ENCODE data around the gene SRI. TPM values are rescaled to one million over a fixed set of nuclear protein-coding genes. Genes with fewer than 3 reads are reported as not detected.
A peak's percentile ranks its signal among the peaks of the same experiment; 100 is the strongest.

The SRI gene
- 100 to 1,000 TPM in 2 of 7 donors, 10 to 100 TPM in 5; 45.4 to 104 (median 82.4) TPM for total RNA-seq
- polyA plus RNA-seq = 100 to 1,000 TPM in 1 of 2 donors, 10 to 100 TPM in 1; 65.8 to 151 TPM
- long read RNA-seq, donor 1, transcript SRI-201 (8 exons, 2,010 nt) = major isoform, 317 of 359 reads
- long read RNA-seq, donor 1, partial matches to known transcripts = 14 of 359 reads
- long read RNA-seq, donor 1, other reads (novel, unspliced or antisense) = 27 of 359 reads
- long read RNA-seq, donor 2, transcript SRI-206 (4 exons, 903 nt) = minor isoform, 55 of 250 reads
- long read RNA-seq, donor 2, transcript SRI-201 (8 exons, 2,010 nt) = major isoform, 97 of 250 reads
- long read RNA-seq, donor 2, transcript SRI-207 (6 exons, 1,024 nt) = minor isoform, 8 of 250 reads
- long read RNA-seq, donor 2, partial matches to known transcripts = 84 of 250 reads
- long read RNA-seq, donor 2, other reads (novel, unspliced or antisense) = 5 of 250 reads
- long read RNA-seq, donor 3, transcript SRI-201 (8 exons, 2,010 nt) = major isoform, 148 of 157 reads
- long read RNA-seq, donor 3, partial matches to known transcripts = 3 of 157 reads
- long read RNA-seq, donor 3, other reads (novel, unspliced or antisense) = 6 of 157 reads

- WGBS, 3 donors = 0 to 1% (median 1%) methylated on average over 52 to 75 of the region's 75 CpGs
- intact Hi-C loops (cut with DNase I) = no loop called here
- TF ChIP-seq CTCF (IDR thresholded peaks at IDR 0.05) (peak; percentile 86 to 88 (median 87)), EP300 (IDR thresholded peaks at IDR 0.05) (no peak), POLR2A (IDR thresholded peaks at IDR 0.05) (peak; percentile 63)
These were observed at the start of gene SRI for GRCh38 chr7:88219781-88220747. SRI (minus strand) TSS chr7:88220038; CDS start chr7:88220026, 12 bp downstream.

GRCh38 chr7:88269586-88269985, 49.7 kb upstream of the SRI start:
- Histone ChIP-seq H3K4me3 (no peak overlapping the region), H3K27me3 (no peaks in the 10 kb centered on the region), H3K27ac (no peak overlapping the region), H3K9me3 (no peaks in the 10 kb centered on the region), H3K4me1 (ENCODE audit: insufficient read depth) (no peaks in the 10 kb centered on the region), H3K36me3 (no peaks in the 10 kb centered on the region)
- no peak for DNase-seq
- intact Hi-C loops (cut with DNase I) = no loop called here
- 75 to 84% (median 76%) methylated on average over 3 of the region's 3 CpGs for WGBS, 3 donors
- no peak for TF ChIP-seq EP300 (IDR thresholded peaks at IDR 0.05)

More at GRCh38 chr7:88219781-88220747, at the start of gene SRI:
- Histone ChIP-seq H3K4me1 (ENCODE audit: insufficient read depth) (peaks cover 5% of the 10 kb centered on the region), H3K27ac (peak within 1 kb of the TSS; percentile 58 to 59), H3K4me3 (peak within 1 kb of the TSS; percentile 83), H3K9me3 (no peaks in the 10 kb centered on the region), H3K27me3 (no peaks in the 10 kb centered on the region), H3K36me3 (no peaks in the 10 kb centered on the region)
- DNase-seq = peak; percentile 74 to 89 (median 84)

DNA sequence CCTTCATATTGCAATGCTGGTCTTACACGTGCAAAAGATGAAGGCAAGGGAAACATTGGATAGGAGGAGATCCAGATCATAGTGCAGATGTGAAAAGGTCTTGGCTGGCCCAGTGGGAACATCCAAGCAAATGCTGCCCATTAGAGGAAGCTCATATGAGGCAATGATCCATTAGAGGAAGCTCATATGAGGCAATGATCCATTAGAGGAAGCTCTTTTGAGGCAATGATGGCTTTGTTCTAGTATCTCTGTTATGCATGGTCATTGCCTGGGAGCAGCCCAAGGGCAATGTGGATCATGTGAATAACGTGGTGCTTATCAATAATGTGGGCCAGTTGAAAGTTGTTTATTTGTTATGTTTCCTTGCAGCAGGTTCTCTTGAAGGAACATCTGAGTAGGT, 49.0 kb upstream of the SRI start:
- intact Hi-C loops (cut with DNase I) = no loop called here
- no peak for DNase-seq
- TF ChIP-seq EP300 (IDR thresholded peaks at IDR 0.05) (no peak), POLR2A (IDR thresholded peaks at IDR 0.05) (no peak), CTCF (IDR thresholded peaks at IDR 0.05) (no peak)
- 31 to 69% (median 44%) methylated on average over 2 of the region's 2 CpGs for WGBS, 3 donors
- H3K4me1 ChIP-seq (ENCODE audit: insufficient read depth) = no peaks in the 10 kb centered on the region
- H3K4me3 ChIP-seq = no peak overlapping the region
- no peak overlapping the region for H3K27ac ChIP-seq
- no peaks in the 10 kb centered on the region for H3K27me3 ChIP-seq
- H3K36me3 ChIP-seq = no peaks in the 10 kb centered on the region
- no peaks in the 10 kb centered on the region for H3K9me3 ChIP-seq

DNA sequence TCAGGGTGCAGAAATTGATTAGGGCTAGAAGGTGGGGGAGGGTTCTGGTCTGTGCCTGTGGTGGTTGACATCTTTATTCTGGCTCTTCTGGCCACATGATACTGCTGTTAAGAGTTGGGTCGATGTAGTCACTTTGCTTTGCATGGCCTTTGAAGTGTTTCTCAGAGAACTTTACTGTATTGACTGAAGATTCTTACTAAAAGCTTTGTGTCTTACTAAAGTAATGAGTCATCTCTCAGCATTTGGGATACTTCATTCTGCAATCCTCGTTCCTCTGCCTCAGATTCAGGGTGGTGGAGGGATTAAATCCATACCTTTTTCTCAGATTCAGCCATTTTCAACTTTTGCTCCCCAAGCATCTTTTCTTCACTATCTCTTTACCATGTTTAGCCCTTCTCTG, 48.2 kb upstream of the SRI start:
- no peaks in the 10 kb centered on the region for H3K36me3 ChIP-seq
- H3K9me3 ChIP-seq = no peaks in the 10 kb centered on the region
- DNase-seq = no peak
- WGBS, 3 donors = 75 to 84% (median 76%) methylated on average over 2 of the region's 2 CpGs
- no peak overlapping the region for H3K27ac ChIP-seq
- no peaks in the 10 kb centered on the region for H3K27me3 ChIP-seq
- intact Hi-C loops (cut with DNase I) = no loop called here
- no peak overlapping the region for H3K4me3 ChIP-seq
- H3K4me1 ChIP-seq (ENCODE audit: insufficient read depth) = no peaks in the 10 kb centered on the region
- TF ChIP-seq CTCF (IDR thresholded peaks at IDR 0.05) = no peak
- TF ChIP-seq EP300 (IDR thresholded peaks at IDR 0.05) = no peak
- no peak for TF ChIP-seq POLR2A (IDR thresholded peaks at IDR 0.05)
